GM12874 (cell line): Measurements from ENCODE around the gene TRIP4.

Experiments
- CTCF ChIP-seq: IDR thresholded peaks from 2 replicates; pipeline ENCODE4 v1.5.1; 2011; ENCODE audit warnings: low read depth, mild to moderate bottlenecking, control low read depth, low read length, moderate library complexity; ENCODE audit not compliant: insufficient read depth

The TRIP4 gene

GRCh38 chr15:64456634-64457108 is 69.0 kb downstream of the TRIP4 start:
- no peak for TF ChIP-seq CTCF

GRCh38 chr15:64459066-64459781 is 71.6 kb downstream of the TRIP4 start:
- TF ChIP-seq CTCF: no peak

DNA sequence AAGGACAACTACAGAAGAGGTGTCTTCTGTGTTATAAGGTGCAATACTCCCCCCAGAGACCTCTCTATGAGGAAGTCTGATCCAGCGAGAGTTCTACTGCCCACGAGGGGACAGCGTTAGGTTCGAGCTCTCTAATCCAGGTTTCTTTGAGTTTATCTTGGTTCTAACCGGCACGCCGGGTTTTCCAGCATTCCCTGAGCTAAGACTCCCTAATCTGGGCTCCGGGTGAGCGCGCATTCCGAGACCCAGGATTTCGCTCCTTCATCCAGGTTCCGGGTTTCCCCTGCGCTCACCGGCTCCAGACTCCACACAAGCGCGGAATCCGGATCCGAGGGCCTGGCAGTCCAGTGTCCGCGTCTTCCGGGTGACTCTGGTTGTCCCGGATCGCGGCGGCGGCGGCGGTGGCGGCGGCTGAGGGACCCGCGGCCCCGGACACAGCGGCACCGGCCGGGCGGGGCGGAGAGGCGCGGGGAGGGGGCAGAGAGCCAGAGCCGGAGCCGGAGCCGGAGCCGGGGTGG is 72.6 kb downstream of the TRIP4 start, which contains the start of gene ZNF609:
ZNF609 (plus strand) TSS at position 373 of the 518 bp plus-strand sequence. CDS start 38,842 bp downstream, outside the sequence.
- TF ChIP-seq CTCF: no peak

- no peak for TF ChIP-seq CTCF
Observed at GRCh38 chr15:64460724-64461720, 73.4 kb downstream of the TRIP4 start.

DNA sequence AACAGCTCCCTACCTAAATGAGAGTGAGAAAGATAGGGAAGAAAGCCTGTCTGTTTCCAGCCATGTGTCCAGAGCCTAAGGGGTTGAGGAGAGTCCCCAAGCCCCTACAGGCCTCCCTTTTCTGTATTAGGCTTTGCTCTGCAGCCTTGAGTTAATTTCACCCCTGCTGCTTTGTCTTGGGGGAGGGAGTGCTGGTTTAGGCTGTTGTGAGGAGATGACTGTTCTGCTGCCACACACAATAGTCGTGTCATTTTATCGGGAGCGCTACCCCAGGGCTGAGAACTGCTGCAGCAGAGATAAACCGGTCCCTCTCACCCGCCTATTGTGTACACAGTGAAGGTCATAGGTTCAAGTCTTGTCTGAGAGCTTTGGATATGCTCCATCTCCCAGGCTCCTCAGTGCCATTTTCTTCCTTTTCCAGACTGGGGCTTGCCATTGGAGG is 74.1 kb downstream of the TRIP4 start:
- TF ChIP-seq CTCF: no peak

DNA sequence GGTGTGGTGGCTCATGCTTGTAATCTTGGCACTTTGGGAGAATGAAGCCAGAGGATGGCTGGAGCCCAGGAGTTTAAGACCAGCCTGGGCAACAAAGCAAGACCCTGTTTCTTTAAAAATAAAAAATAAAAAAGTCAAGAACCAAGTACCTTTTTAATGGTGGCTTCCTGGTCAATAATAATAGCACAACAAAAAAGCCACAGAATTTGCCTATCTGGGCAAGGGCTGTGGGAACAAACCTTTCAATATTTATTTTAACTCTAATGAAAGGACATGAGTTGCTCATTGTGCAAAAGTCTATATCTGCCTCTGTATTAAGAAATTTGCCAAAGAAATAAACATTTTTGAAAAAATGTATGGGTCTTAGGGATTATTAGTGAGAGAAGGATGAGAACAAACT is 74.9 kb downstream of the TRIP4 start:
- no peak for TF ChIP-seq CTCF
